NB4 (cell line): ENCODE results near the gene NCOA1.

Experiments
- MYC ChIP-seq: IDR thresholded peaks from 2 replicates; pipeline ENCODE4 v1.6.1; 2011; ENCODE audit warnings: low read depth, low read length
- POLR2A ChIP-seq: IDR thresholded peaks from 2 replicates; pipeline ENCODE4 v1.6.1; 2011; ENCODE audit warnings: mild to moderate bottlenecking; ENCODE audit not compliant: insufficient read length; ENCODE audit errors: extremely low read depth
- TF ChIP-seq, protein P1 (sequence below): IDR thresholded peaks from one replicate; pipeline ENCODE4 v1.5.1; 2012; ENCODE audit warnings: low read depth, low read length
- TF ChIP-seq, protein P2 (sequence below): IDR thresholded peaks from 2 replicates; pipeline ENCODE4 v1.6.1; 2011; ENCODE audit warnings: low read depth, low read length

DNA sequence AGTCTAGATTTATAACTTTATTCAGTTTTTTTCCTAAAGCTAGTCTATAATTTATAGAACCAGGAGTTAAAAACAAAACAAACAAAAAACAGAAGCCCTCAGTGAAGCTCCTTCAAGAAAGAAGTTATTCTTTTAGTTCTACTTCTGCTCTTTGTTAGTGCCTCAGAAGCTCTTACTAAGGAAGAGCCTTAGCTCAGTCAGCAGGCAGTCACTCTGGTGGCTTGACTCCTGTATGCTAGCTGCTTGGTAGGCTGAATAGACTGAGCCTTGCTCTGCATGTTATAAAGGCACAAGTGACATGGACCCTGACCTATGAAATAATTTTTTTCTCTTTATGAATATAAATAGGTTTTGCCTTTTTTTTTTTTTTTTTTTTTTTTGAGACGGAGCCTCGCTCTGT, 24.8 kb downstream of the NCOA1 start:
- TF ChIP-seq, protein P1, sequence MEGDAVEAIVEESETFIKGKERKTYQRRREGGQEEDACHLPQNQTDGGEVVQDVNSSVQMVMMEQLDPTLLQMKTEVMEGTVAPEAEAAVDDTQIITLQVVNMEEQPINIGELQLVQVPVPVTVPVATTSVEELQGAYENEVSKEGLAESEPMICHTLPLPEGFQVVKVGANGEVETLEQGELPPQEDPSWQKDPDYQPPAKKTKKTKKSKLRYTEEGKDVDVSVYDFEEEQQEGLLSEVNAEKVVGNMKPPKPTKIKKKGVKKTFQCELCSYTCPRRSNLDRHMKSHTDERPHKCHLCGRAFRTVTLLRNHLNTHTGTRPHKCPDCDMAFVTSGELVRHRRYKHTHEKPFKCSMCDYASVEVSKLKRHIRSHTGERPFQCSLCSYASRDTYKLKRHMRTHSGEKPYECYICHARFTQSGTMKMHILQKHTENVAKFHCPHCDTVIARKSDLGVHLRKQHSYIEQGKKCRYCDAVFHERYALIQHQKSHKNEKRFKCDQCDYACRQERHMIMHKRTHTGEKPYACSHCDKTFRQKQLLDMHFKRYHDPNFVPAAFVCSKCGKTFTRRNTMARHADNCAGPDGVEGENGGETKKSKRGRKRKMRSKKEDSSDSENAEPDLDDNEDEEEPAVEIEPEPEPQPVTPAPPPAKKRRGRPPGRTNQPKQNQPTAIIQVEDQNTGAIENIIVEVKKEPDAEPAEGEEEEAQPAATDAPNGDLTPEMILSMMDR = no peak
- TF ChIP-seq MYC (no peak), POLR2A (no peak)
- TF ChIP-seq, protein P2, sequence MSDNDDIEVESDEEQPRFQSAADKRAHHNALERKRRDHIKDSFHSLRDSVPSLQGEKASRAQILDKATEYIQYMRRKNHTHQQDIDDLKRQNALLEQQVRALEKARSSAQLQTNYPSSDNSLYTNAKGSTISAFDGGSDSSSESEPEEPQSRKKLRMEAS = no peak
